ENCODE results near the gene AKAP8L.
"Not testable (repeated sequence)": the region's sequence is repeated elsewhere in the genome, so short reads cannot be mapped to it uniquely, and the experiment has no call there.

Gene AKAP8L

DNA sequence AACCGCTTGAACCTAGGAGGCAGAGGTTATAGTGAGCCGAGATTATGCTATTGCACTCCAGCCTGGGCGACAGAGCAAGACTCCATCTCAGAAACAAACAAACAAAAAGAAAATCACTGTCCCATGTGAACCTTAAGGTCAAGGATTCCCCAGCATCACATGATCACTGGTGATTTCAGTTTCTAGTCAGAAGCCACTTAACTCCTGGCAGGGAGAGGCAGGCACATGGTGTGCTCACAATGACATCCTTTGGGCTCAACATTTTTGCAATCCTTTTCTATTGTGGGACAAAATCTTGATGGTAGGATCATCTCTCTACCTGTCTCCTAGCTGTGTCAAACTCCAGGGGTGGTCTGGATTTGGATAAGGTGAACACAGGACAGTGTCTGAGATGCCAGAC lies 51.3 kb downstream of the AKAP8L start:
- TF ChIP-seq, protein P1, sequence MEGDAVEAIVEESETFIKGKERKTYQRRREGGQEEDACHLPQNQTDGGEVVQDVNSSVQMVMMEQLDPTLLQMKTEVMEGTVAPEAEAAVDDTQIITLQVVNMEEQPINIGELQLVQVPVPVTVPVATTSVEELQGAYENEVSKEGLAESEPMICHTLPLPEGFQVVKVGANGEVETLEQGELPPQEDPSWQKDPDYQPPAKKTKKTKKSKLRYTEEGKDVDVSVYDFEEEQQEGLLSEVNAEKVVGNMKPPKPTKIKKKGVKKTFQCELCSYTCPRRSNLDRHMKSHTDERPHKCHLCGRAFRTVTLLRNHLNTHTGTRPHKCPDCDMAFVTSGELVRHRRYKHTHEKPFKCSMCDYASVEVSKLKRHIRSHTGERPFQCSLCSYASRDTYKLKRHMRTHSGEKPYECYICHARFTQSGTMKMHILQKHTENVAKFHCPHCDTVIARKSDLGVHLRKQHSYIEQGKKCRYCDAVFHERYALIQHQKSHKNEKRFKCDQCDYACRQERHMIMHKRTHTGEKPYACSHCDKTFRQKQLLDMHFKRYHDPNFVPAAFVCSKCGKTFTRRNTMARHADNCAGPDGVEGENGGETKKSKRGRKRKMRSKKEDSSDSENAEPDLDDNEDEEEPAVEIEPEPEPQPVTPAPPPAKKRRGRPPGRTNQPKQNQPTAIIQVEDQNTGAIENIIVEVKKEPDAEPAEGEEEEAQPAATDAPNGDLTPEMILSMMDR (IDR thresholded peaks at IDR 0.05; ENCODE audit: control insufficient read depth, extremely low read depth, insufficient read depth) = no peak
- H3K4me3 ChIP-seq (ENCODE audit: low read depth, low read length) = no peak overlapping the region
- DNase-seq (ENCODE audit: low read depth) = no peak

DNA sequence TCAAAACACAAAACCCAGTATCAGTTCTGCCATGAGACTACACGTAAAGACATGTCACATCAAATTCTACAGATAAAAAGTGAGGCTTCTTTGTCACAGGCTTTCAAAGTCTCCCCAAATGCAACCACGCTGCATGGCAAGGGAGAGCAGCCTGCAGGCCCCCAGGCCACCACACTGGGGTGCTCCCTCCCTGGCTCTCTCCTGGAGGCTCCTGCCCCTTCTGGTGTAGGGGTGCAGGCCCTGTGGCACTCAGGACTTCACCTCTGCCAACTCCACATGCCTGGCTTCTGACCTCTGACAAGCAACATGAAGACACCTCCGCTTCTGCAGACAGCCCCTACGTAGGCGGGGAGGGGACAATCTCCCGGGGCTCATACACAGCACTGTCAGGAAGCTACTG lies 53.5 kb downstream of the AKAP8L start:
- no peak overlapping the region for H3K4me3 ChIP-seq (ENCODE audit: low read depth, low read length)
- DNase-seq (ENCODE audit: low read depth) = no peak
- TF ChIP-seq, protein P1 (IDR thresholded peaks at IDR 0.05; ENCODE audit: control insufficient read depth, extremely low read depth, insufficient read depth) = no peak

DNA sequence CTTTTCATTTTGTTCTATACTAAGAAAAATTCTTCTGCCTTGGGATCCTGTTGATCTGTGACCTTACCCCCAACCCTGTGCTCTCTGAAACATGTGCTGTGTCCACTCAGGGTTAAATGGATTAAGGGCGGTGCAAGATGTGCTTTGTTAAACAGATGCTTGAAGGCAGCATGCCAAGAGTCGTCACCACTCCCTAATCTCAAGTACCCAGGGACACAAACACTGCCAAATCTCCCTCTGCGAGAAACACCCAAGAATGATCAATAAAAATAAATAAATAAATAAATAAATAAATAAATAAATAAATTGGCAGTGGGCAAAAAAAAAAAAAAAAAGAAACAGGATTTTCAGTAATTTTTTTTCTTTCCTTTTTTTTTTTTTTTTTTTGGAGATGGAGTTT lies 55.0 kb downstream of the AKAP8L start:
- not testable (repeated sequence) for DNase-seq (ENCODE audit: low read depth); H3K4me3 ChIP-seq (ENCODE audit: low read depth, low read length)

DNA sequence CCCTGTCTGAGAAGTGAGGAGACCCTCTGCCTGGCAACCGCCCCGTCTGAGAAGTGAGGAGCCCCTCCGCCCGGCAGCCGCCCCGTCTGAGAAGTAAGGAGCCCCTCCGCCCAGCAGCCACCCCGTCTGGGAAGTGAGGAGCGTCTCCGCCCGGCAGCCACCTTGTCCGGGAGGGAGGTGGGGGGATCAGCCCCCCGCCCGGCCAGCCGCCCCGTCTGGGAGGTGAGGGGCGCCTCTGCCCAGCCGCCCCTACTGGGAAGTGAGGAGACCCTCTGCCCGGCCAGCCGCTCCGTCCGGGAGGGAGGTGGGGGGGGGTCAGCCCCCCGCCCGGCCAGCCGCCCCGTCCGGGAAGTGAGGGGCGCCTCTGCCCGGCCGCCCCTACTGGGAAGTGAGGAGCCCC lies 55.7 kb downstream of the AKAP8L start:
- not testable (repeated sequence) for H3K4me3 ChIP-seq (ENCODE audit: low read depth, low read length); DNase-seq (ENCODE audit: low read depth)

DNA sequence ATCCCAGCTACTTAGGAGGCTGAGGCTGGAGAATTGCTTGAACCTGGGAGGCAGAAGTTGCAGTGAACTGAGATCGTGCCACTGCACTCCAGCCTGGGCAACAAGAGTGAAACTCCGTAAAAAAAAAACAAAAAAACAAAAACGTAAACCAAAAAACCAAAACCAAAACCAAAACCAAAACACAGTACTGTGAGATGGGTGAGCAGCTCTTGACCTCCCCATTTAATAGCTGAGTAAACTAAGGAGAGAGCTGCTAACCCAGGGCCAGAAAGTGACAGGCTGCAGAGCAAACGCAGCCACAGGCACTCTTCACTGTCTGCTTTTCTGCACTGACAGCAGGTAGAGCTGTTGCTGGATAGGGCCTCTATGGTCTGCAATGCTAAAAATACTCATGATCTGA lies 58.8 kb downstream of the AKAP8L start:
- DNase-seq (ENCODE audit: low read depth); H3K4me3 ChIP-seq (ENCODE audit: low read depth, low read length): not testable (repeated sequence)

DNA sequence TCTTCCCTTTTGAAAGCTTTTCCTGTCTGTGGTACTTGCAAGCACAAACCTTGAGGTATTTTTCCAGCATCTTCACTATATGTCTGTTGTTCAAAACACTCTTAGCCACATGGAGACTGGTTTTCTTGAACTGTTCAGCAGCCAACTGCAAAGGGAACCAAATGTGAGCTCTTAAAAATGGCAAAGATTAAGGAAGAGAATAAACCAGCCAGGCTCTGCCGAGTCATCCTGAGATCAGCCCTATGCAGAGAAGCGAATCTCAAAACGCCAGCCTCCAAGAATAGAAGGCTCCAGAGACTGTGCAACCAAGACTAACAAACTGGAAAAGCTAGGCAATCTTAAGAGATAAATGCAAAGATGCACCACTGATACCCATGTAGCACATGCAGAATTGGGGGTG lies 59.9 kb downstream of the AKAP8L start:
- H3K4me3 ChIP-seq (ENCODE audit: low read depth, low read length) = no peak overlapping the region
- no peak for DNase-seq (ENCODE audit: low read depth)
- TF ChIP-seq, protein P1 (IDR thresholded peaks at IDR 0.05; ENCODE audit: control insufficient read depth, extremely low read depth, insufficient read depth) = no peak

DNA sequence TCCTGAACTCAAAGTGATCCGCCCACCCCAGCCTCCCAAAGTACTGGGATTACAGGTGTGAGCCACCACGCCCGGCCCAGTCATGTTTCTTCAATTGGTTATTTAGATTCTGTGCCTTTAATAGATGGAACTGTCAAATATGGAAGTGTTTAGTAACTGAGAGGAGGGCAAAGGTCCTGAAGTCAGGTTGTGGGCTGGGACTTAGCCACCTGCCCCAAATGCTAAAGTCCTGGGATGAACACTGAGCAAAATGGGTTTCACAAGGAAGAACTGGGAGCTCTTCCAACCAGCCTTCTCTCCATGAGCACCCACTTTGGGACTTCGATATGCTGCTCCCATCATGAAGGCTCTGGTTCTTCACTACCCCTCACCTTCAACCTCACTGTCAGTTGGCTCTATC lies 60.9 kb downstream of the AKAP8L start:
- TF ChIP-seq, protein P1 (IDR thresholded peaks at IDR 0.05; ENCODE audit: control insufficient read depth, extremely low read depth, insufficient read depth) = no peak
- no peak for DNase-seq (ENCODE audit: low read depth)
- no peak overlapping the region for H3K4me3 ChIP-seq (ENCODE audit: low read depth, low read length)

DNA sequence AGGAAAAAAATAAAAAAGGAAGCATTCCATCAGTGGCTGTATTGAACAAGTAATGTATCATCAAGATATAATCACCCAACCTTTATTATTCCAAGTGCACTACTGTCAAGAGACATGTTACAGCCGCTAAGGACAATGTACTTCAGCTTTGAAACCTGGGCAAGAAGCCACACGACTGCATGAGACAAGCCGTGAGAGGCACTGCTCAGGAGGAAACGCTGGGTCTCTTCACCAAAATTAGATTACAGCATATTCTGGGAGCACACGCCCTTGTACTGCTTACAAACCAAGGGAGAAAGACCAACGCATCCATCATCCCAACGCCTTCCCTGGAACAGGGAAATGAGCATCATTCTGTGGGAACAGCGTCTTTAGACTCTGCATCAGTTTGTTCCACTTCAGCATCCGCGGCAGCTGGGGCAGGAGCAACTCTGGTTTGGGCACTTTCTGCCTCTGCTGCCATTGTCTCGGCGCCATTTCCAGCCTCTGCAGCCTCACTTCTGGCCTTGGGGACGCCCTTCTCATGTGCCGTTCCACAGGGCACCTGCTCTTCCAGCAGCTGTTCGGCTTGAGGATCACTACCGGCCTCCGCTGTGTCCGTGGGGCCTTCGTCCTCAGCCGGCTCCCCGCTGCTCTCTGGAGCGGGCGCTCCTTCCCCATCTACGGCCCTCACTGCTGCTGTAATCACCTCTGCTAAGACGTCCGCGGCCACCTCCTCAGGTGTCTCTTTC lies 64.1 kb downstream of the AKAP8L start:
- no peak overlapping the region for H3K4me3 ChIP-seq (ENCODE audit: low read depth, low read length)
- TF ChIP-seq, protein P1 (IDR thresholded peaks at IDR 0.05; ENCODE audit: control insufficient read depth, extremely low read depth, insufficient read depth) = no peak
- DNase-seq (ENCODE audit: low read depth) = no peak
